Breast epithelium (tissue), 3 donors: ENCODE data around the gene CDKL2.

Experiments used
- CTCF ChIP-seq, 3 donors: fragments of 450-650 bp; IDR thresholded peaks; one replicate each; pipeline ENCODE4 v1.5.1; 2016 to 2017; ENCODE audit warnings: antibody characterized with exemption in 3 of 3, mild to moderate bottlenecking in 3 of 3, moderate library complexity in 3 of 3
- POLR2A ChIP-seq: fragments of 450-650 bp; IDR thresholded peaks from one replicate; pipeline ENCODE4 v1.6.1; 2016; ENCODE audit warnings: antibody characterized with exemption, mild to moderate bottlenecking, moderate library complexity

DNA sequence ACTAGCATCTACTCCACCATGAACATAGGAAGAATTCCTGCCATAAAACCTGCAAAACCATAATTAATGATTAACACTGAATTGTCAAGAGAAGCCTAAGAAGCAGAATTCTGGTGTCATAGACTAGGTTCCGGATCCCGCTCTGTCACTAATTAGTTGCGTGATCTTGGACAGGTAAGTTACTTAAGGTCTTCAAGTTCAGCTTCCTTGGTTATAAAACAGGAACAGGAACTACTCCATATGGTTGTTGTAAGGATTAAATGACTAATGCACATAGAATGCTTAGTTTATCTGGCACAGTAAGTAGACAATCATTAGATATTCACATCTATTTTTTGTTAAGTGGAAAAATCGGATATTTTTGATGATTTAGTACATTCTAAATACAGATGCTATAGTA, 28.5 kb upstream of the CDKL2 start:
- no peak for TF ChIP-seq POLR2A
- TF ChIP-seq CTCF (IDR thresholded peaks at IDR 0.05): no peak
